Measurements from ENCODE around the gene KASH5.

- TF ChIP-seq CTCF (IDR thresholded peaks at IDR 0.05) (no peak), JUN (CRISPR knock-in tag; IDR thresholded peaks at IDR 0.05) (no peak), ZNF396 (CRISPR knock-in tag; IDR thresholded peaks at IDR 0.05; ENCODE audit: borderline replicate concordance) (no peak), ZNF512 (CRISPR knock-in tag; IDR thresholded peaks at IDR 0.05; ENCODE audit: borderline replicate concordance) (no peak), E2F1 (CRISPR knock-in tag; IDR thresholded peaks at IDR 0.05) (no peak)
Observed at GRCh38 chr19:49441960-49442350, 53.9 kb downstream of the KASH5 start.
